Mesendoderm (in vitro differentiated cells): ENCODE measurements around the gene PSD2.
A peak's percentile ranks its signal among the peaks of the same experiment; 100 is the strongest.

Experiments used
- DNase-seq: peaks from one replicate; pipeline ENCODE4 v3.0.0; 2013
- H2AK5ac ChIP-seq: 2 replicates; pipeline ENCODE4 v1.6.1; 2013; ENCODE audit warnings: low read length, inconsistent platforms
- H2BK120ac ChIP-seq: 2 replicates; pipeline ENCODE4 v1.6.1; 2013; ENCODE audit warnings: low read depth, mild to moderate bottlenecking, low read length, moderate library complexity, mixed read lengths
- H2BK15ac ChIP-seq: replicated peaks from 2 replicates; pipeline ENCODE4 v1.6.1; 2013; ENCODE audit warnings: low read depth, mild to moderate bottlenecking, moderate library complexity
- H2BK5ac ChIP-seq: 2 replicates; pipeline ENCODE4 v1.6.1; 2013; ENCODE audit warnings: low read length, inconsistent platforms
- H3K18ac ChIP-seq: 2 replicates; pipeline ENCODE4 v1.6.1; 2013; ENCODE audit warnings: mild to moderate bottlenecking, low read length, mixed read lengths
- H3K23ac ChIP-seq: one replicate; pipeline ENCODE4 v1.6.1; 2013; ENCODE audit warnings: low read length
- H3K27ac ChIP-seq: 2 replicates; pipeline ENCODE4 v1.5.1; 2013; ENCODE audit warnings: low read depth, mild to moderate bottlenecking, inconsistent platforms, low read length, moderate library complexity
- H3K27me3 ChIP-seq: 2 replicates; pipeline ENCODE4 v1.6.1; 2013; ENCODE audit warnings: low read length, control low read depth, mild to moderate bottlenecking, inconsistent platforms; ENCODE audit not compliant: insufficient read depth, poor library complexity
- H3K36me3 ChIP-seq: 2 replicates; pipeline ENCODE4 v1.6.1; 2013; ENCODE audit warnings: low read length, inconsistent platforms; ENCODE audit not compliant: control insufficient read depth, insufficient read depth
- H3K4ac ChIP-seq: one replicate; pipeline ENCODE4 v1.6.1; 2013; ENCODE audit warnings: low read depth, mild to moderate bottlenecking, low read length, moderate library complexity
- H3K4me1 ChIP-seq: 2 replicates; pipeline ENCODE4 v1.6.1; 2013; ENCODE audit warnings: low read depth, low read length, inconsistent platforms; ENCODE audit not compliant: control insufficient read depth
- H3K4me2 ChIP-seq: 2 replicates; pipeline ENCODE4 v1.6.1; 2013; ENCODE audit warnings: low read length
- H3K4me3 ChIP-seq: 2 replicates; pipeline ENCODE4 v1.5.1; 2013; ENCODE audit warnings: mild to moderate bottlenecking, low read length
- H3K56ac ChIP-seq: one replicate; pipeline ENCODE4 v1.6.1; 2013; ENCODE audit warnings: low read length
- H3K79me1 ChIP-seq: 2 replicates; pipeline ENCODE4 v1.6.1; 2013; ENCODE audit warnings: low read length, inconsistent platforms
- H3K79me2 ChIP-seq: 2 replicates; pipeline ENCODE4 v1.6.1; 2013; ENCODE audit warnings: mild to moderate bottlenecking, low read length; ENCODE audit not compliant: control insufficient read depth, insufficient read depth
- H3K9ac ChIP-seq: 2 replicates; pipeline ENCODE4 v1.6.1; 2013; ENCODE audit warnings: low read length, inconsistent platforms
- H4K5ac ChIP-seq: one replicate; pipeline ENCODE4 v1.6.1; 2013; ENCODE audit warnings: low read length
- H4K8ac ChIP-seq: one replicate; pipeline ENCODE4 v1.6.1; 2013; ENCODE audit warnings: low read depth, mild to moderate bottlenecking, control low read depth, low read length, moderate library complexity
- WGBS: extraction: QIAGEN DNeasy Blood & Tissue Kit; methylation state at CpG from one replicate; pipeline ENCODE4 v1.1.7; 2013; ENCODE audit warnings: low lambda C conversion rate, missing lambda C conversion rate; ENCODE audit not compliant: insufficient coverage; ENCODE audit errors: extremely low coverage; 5-methylcytosine and 5-hydroxymethylcytosine counted together

Gene PSD2

DNA sequence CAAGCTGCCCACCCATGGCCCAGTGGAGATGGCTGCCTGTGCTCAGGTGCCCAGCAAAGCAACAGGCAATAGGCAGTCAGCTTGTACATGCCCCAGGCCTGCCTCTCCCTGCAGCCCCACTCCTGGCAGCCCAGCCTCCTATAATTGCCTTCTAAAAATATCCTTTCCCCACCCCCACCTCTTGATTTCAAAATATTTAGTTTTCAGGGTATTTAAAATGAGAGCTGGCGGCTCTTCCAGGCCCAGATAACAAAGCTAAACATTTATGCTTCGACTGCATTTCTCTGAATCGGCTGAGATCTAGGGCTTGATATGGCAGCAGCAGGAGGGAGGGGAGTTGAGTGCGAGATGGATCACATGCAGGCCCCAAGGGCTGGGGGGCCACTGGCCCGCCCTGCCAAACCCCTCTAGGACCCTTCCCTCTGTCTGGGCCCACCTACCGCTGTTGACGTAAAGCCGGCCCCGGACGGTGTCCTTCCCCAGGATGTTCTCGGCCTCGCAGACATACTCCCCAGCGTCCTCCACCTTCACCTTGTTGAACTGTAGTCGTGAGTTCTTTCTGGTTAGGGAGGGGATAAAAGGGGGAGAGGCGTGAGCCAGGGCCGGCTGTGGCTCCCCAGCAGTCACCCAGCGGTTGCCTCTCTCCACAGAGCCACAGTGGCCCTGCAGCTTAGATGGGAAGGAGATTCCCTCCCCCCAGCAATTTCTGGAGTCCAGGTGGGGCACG lies 85.0 kb downstream of the PSD2 start:
- no peak overlapping the region for H3K9ac ChIP-seq
- H3K56ac ChIP-seq = peak overlapping the region; percentile 25
- no peak overlapping the region for H3K4ac ChIP-seq
- H2AK5ac ChIP-seq = no peak overlapping the region
- H3K79me1 ChIP-seq = no peaks in the 10 kb centered on the region
- H2BK5ac ChIP-seq = no peak overlapping the region
- no peaks in the 10 kb centered on the region for H3K36me3 ChIP-seq
- H3K4me2 ChIP-seq = no peak overlapping the region
- no peak overlapping the region for H3K23ac ChIP-seq
- WGBS = no CpG with 5 or more reads among the region's 18 CpGs
- H3K27me3 ChIP-seq = no peaks in the 10 kb centered on the region
- H3K79me2 ChIP-seq = no peaks in the 10 kb centered on the region
- no peak overlapping the region for H3K27ac ChIP-seq
- no peak overlapping the region for H3K18ac ChIP-seq
- no peak overlapping the region for H3K4me3 ChIP-seq
- H2BK15ac ChIP-seq = no peak overlapping the region
- no peak overlapping the region for H2BK120ac ChIP-seq
- H3K4me1 ChIP-seq = no peaks in the 10 kb centered on the region
- H4K5ac ChIP-seq = no peak overlapping the region
- no peak overlapping the region for H4K8ac ChIP-seq
- no peak for DNase-seq

DNA sequence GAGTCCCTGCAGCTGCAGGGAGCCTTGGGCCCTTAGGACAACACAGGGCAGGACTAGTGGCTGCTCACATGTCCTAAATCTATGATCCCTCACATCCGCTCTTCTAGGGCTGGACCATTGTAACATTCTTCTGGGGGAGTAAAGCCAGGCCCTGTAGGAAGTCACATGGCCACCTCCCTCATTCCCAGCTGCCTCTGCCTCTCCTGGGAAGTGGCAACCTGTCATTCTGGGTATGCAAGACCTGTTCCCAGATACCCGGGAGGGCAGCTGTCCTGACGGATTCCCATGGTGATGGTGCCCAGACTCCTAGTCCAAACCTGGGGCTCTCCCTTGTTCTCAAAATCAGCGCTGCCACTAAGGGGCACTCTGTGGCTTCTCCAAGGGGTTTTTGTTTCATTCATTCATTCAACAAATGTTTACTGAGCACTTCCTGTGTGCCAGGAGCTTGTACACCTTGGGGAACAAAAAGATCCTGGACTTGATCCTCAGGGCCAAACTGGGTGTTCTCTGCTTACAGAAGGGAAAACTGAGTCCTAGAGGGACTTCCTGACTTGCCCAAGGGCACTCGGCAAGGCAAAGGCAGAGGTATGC lies 85.6 kb downstream of the PSD2 start:
- no CpG with 5 or more reads among the region's 5 CpGs for WGBS
- DNase-seq = peak; percentile 35

DNA sequence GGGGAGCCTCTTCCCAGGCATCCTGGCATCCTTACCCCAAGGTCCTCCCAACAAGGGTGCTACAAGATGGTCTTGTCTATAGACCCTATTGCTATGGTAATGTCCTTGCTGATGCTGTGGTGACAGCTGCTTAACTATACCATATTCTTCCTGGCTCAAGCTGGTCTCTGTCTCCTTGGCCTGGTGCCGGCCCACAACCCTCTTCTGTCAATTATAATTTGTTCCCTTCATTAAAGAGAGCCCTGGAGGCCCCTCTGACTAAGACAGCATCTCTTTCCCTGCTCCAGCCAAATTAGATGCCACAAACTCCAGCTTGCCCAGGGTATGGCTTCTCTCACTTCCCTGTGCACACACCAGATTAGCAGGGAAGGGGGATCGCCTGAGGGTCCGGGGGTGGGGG lies 86.7 kb downstream of the PSD2 start:
- Histone ChIP-seq H3K4me1 (no peaks in the 10 kb centered on the region), H3K23ac (no peak overlapping the region), H2BK15ac (no peak overlapping the region), H3K27me3 (no peaks in the 10 kb centered on the region), H2AK5ac (no peak overlapping the region), H4K5ac (no peak overlapping the region), H4K8ac (no peak overlapping the region), H3K79me2 (no peaks in the 10 kb centered on the region), H2BK5ac (no peak overlapping the region), H3K9ac (no peak overlapping the region), H2BK120ac (no peak overlapping the region), H3K4me3 (no peak overlapping the region), H3K36me3 (no peaks in the 10 kb centered on the region), H3K4ac (no peak overlapping the region), H3K18ac (no peak overlapping the region), H3K56ac (no peak overlapping the region), H3K4me2 (no peak overlapping the region), H3K27ac (no peak overlapping the region), H3K79me1 (no peaks in the 10 kb centered on the region)
- no CpG with 5 or more reads among the region's 3 CpGs for WGBS
- DNase-seq = no peak

More for the DNA sequence above, 85.6 kb downstream of the PSD2 start:
- Histone ChIP-seq H3K27ac (no peak overlapping the region), H3K4ac (no peak overlapping the region), H3K18ac (no peak overlapping the region), H3K27me3 (no peaks in the 10 kb centered on the region), H3K23ac (no peak overlapping the region), H4K8ac (no peak overlapping the region), H3K36me3 (no peaks in the 10 kb centered on the region), H2AK5ac (no peak overlapping the region), H2BK15ac (no peak overlapping the region), H3K56ac (no peak overlapping the region), H3K9ac (no peak overlapping the region), H2BK5ac (no peak overlapping the region), H3K4me1 (no peaks in the 10 kb centered on the region), H3K4me2 (no peak overlapping the region), H4K5ac (no peak overlapping the region), H3K79me2 (no peaks in the 10 kb centered on the region), H3K4me3 (no peak overlapping the region), H3K79me1 (no peaks in the 10 kb centered on the region), H2BK120ac (no peak overlapping the region)

DNA sequence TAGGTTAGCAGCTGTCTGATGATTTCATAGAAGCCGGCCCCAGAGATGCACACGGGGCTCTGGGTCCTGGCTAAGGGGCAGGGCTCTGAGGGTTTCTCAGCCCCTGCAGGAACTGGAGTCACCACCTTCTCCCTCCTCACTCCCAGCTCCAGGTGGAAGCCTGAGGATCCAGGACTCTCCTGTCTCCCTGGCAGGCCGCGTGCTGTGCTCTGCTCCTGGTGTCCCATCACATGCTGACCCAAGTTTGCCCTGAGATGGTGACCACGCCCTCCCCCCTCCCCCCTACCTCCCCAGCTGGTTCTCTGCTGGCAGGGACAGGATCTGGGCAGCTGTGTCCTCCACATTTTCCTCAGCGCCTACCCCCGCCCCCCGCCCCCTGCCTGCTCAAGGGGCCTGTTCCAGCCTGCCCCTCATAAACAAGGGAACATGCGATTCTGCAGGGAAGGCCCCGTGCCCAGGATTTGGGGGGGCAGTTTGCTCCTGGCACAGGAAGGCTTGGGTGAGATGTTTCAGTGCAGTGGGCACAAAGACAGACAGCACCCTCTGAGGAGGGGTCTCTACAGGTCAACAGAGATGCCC lies 87.4 kb downstream of the PSD2 start:
- DNase-seq = no peak
- Histone ChIP-seq H2BK15ac (no peak overlapping the region), H3K23ac (no peak overlapping the region), H3K4me1 (no peaks in the 10 kb centered on the region), H3K4ac (no peak overlapping the region), H3K4me3 (no peak overlapping the region), H3K79me2 (no peaks in the 10 kb centered on the region), H4K5ac (no peak overlapping the region), H2BK120ac (no peak overlapping the region), H3K27me3 (no peaks in the 10 kb centered on the region), H3K36me3 (no peaks in the 10 kb centered on the region), H4K8ac (no peak overlapping the region), H2AK5ac (no peak overlapping the region), H3K18ac (no peak overlapping the region), H3K79me1 (no peaks in the 10 kb centered on the region), H3K56ac (no peak overlapping the region), H2BK5ac (no peak overlapping the region), H3K4me2 (no peak overlapping the region), H3K27ac (no peak overlapping the region), H3K9ac (no peak overlapping the region)
- WGBS = no CpG with 5 or more reads among the region's 10 CpGs

DNA sequence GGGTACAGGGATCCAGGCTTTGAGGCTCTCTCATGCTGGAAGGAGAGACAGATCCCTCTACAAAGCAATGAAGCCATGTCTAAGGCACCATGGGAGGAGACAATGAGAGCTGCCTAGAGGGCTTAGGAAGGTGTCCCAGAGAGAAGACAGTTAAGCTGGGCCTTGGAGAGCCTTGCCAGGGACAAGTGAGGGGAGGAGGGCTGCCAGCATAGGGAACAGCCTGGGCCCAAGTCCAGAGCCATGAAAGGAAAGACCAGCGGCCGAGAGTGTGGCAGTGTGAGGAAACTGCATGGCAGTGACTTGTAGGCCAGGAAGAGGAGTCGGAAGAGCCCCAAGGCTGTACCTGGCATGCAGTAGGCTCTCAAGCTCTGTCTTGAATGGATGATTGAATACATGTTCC lies 88.5 kb downstream of the PSD2 start:
- no CpG with 5 or more reads among the region's 3 CpGs for WGBS
- H2AK5ac ChIP-seq = no peak overlapping the region
- H3K4me2 ChIP-seq = no peak overlapping the region
- no peak overlapping the region for H4K5ac ChIP-seq
- no peak overlapping the region for H3K18ac ChIP-seq
- DNase-seq = no peak
- no peak overlapping the region for H3K56ac ChIP-seq
- H3K79me2 ChIP-seq = no peaks in the 10 kb centered on the region
- no peak overlapping the region for H3K23ac ChIP-seq
- no peak overlapping the region for H2BK5ac ChIP-seq
- no peaks in the 10 kb centered on the region for H3K36me3 ChIP-seq
- H3K79me1 ChIP-seq = no peaks in the 10 kb centered on the region
- no peaks in the 10 kb centered on the region for H3K4me1 ChIP-seq
- no peak overlapping the region for H3K4ac ChIP-seq
- H4K8ac ChIP-seq = no peak overlapping the region
- H3K27me3 ChIP-seq = no peaks in the 10 kb centered on the region
- no peak overlapping the region for H3K27ac ChIP-seq
- H2BK15ac ChIP-seq = no peak overlapping the region
- no peak overlapping the region for H3K4me3 ChIP-seq
- no peak overlapping the region for H3K9ac ChIP-seq
- no peak overlapping the region for H2BK120ac ChIP-seq
